Astrocyte of the spinal cord (primary cell): ENCODE data around the gene DDA1.
A peak's percentile ranks its signal among the peaks of the same experiment; 100 is the strongest.

Experiments used
- DNase-seq: peaks from one replicate; pipeline ENCODE4 v3.0.0; 2011; ENCODE audit warnings: low read depth, low spot score
- H3K4me3 ChIP-seq: 2 replicates; pipeline ENCODE4 v1.5.1; 2011; ENCODE audit warnings: low read depth, mild to moderate bottlenecking, low read length, moderate library complexity
- in situ Hi-C: cut with HindIII; loops from 2 replicates; pipeline ENCODE4 v1.10.0; 2017; ENCODE audit warnings: low sequenced_read_pairs
- TF ChIP-seq, protein P1 (sequence below): IDR thresholded peaks from 2 replicates; pipeline ENCODE4 v1.5.1; 2012; ENCODE audit warnings: low read depth, mild to moderate bottlenecking, low read length, inconsistent platforms

Gene DDA1

DNA sequence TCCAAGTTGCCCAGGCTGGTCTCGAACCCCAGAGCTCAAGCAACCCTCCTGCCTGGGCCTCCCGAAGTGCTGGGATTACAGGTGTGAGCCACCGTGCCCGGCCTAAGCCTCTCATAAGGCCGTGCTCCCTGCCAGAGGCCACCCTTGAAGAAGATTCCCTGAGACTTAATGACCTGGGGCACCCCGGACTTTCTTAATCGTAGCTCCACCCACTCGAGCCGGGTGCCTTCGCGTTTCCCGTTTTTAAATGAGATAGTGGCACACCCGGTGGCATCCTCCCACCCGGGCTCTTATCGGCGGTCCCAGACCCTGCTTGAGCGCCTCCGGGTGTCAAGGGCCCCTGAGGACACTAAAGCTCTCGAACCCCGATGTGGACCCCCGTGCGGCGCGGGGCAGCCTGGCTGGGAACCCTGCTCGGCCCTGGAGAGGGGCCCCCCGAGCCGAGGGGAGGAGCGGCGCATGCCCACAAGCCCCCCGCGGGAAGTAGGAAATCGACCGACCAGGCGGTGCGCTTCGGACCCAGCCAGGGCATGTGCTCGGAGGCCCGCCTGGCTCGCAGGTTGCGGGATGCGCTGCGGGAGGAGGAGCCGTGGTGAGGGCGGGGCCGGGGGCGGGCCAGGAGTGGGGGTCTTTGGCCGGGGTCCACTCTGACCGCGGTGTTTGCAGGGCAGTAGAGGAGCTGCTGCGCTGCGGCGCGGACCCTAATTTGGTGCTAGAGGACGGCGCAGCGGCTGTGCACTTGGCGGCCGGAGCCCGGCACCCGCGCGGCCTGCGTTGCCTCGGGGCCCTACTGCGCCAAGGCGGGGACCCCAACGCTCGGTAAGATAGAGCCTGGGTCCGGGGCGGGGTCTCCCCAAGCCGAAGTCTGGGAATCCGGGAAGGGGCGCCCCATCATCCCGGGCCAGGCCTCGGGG lies 27.7 kb upstream of the DDA1 start, which contains the start of gene ANKLE1:
ANKLE1 (plus strand) TSS at position 511 of the 914 bp plus-strand sequence; CDS start at position 531, 20 bp downstream.
- DNase-seq: no peak
- TF ChIP-seq, protein P1, sequence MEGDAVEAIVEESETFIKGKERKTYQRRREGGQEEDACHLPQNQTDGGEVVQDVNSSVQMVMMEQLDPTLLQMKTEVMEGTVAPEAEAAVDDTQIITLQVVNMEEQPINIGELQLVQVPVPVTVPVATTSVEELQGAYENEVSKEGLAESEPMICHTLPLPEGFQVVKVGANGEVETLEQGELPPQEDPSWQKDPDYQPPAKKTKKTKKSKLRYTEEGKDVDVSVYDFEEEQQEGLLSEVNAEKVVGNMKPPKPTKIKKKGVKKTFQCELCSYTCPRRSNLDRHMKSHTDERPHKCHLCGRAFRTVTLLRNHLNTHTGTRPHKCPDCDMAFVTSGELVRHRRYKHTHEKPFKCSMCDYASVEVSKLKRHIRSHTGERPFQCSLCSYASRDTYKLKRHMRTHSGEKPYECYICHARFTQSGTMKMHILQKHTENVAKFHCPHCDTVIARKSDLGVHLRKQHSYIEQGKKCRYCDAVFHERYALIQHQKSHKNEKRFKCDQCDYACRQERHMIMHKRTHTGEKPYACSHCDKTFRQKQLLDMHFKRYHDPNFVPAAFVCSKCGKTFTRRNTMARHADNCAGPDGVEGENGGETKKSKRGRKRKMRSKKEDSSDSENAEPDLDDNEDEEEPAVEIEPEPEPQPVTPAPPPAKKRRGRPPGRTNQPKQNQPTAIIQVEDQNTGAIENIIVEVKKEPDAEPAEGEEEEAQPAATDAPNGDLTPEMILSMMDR: no peak
- in situ Hi-C loops: no loop called here
- H3K4me3 ChIP-seq: peak within 1 kb of the TSS; percentile 25

- TF ChIP-seq, protein P1: peak; percentile 92
- H3K4me3 ChIP-seq: peak overlapping the region; percentile 25
- peak; percentile 65 for DNase-seq
- in situ Hi-C loops: no loop called here
These were observed 26.8 kb upstream of the DDA1 start for GRCh38 chr19:17282488-17283125.

- in situ Hi-C loops: no loop called here
- DNase-seq: no peak
- TF ChIP-seq, protein P1: no peak
- H3K4me3 ChIP-seq: no peak overlapping the region
These were observed 25.8 kb upstream of the DDA1 start for GRCh38 chr19:17283504-17283996.

DNA sequence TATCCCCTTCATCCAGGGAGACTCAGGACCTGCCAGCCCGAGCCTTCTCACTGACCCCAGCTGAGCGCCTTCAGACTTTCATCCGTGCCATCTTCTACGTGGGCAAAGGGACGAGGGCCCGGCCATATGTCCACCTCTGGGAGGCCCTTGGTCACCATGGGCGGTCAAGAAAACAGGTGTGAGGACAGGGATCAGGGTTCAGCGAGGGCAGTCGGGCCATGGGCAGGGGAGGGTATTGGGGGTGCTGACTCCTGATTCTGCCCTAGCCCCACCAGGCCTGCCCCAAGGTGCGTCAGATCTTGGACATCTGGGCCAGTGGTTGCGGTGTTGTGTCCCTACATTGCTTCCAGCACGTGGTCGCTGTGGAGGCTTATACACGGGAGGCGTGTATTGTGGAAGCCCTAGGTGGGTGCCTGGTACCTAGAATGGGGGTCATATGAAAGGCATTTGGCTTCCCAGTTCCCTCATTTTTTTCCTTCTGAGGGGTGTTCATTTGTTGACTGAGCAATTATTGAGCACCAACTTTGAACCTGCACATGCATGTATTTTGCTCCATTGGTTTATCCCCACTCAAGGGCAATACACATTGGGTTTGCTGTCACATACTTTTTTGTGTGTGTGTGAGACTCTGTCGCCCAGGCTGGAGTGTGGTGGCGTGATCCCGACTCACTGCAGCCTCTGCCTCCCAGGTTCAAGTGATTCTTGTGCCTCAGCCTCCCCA lies 23.8 kb upstream of the DDA1 start:
- in situ Hi-C loops: no loop called here
- no peak for DNase-seq
- H3K4me3 ChIP-seq: no peak overlapping the region
- TF ChIP-seq, protein P1: no peak

DNA sequence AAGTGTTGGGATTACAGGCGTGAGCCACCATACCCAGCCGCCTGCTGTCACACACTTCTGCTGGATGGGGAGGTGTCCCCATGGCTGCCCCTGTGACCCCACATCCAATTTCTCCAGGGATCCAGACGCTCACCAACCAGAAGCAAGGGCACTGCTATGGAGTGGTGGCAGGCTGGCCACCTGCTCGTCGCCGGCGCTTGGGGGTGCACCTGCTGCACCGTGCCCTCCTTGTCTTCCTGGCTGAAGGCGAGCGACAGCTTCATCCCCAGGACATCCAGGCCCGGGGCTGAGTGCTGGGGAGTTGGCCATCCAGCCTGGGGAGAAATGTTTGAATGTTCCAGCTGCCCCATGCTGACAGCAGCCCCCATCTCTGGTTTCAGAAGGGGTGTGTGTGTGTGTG lies 23.1 kb upstream of the DDA1 start:
- no peak overlapping the region for H3K4me3 ChIP-seq
- in situ Hi-C loops: no loop called here
- DNase-seq: no peak
- TF ChIP-seq, protein P1: no peak

GRCh38 chr19:17286752-17287151 lies 22.6 kb upstream of the DDA1 start:
- in situ Hi-C loops: no loop called here
- TF ChIP-seq, protein P1: no peak
- no peak for DNase-seq
- H3K4me3 ChIP-seq: no peak overlapping the region
